ENCODE data around the gene CFAP299. TPM values are rescaled to one million over a fixed set of nuclear protein-coding genes. Genes with fewer than 3 reads are reported as not detected.

The CFAP299 gene
- total and polyA plus RNA-seq, 9 of the 15 experiments (the other 6 are each of a cell fraction or from before 2014, with no cell fraction given) = 0.09 to 3.0 (median 0.76) TPM

DNA sequence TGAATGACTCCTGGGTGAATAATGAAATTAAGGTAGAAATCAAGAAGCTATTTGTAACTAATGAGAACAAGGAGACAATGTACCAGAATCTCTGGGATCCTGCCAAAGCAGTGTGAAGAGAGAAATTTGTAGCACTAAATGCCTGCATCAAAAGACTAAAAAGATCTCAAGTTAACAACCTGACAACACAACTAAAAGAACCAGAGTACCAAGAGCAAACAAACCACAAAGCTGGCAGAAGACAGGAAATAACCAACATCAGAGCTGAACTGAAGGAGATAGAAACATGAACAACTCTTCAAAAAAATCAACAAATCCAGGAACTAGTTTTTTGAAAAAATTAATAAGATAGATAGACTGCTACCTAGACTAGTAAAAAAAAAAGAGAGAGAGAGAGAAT lies 8.4 kb downstream of the CFAP299 start:
- Histone ChIP-seq H3K4me3 (no peak overlapping the region), H3K9ac (ENCODE audit: insufficient read depth in 1 of 2, low read depth in 2 of 2, low read length in 2 of 2) (no peak overlapping the region), H3K27me3 (ENCODE audit: control insufficient read depth in 2 of 2, insufficient read depth in 2 of 2, low read length in 2 of 2) (no peaks in the 10 kb centered on the region; a peak in 1 of 5 replicates), H3K36me3 (ENCODE audit: control insufficient read depth, insufficient read depth, low read length) (no peaks in the 10 kb centered on the region), H3K9me1 (ENCODE audit: control insufficient read depth, insufficient read depth, low read length) (no peaks in the 10 kb centered on the region), H3K79me2 (ENCODE audit: control insufficient read depth, insufficient read depth, low read length) (no peaks in the 10 kb centered on the region), H3K4me1 (replicated peaks in 1 of 2; ENCODE audit: control insufficient read depth in 2 of 2, insufficient read depth in 2 of 2, low read length in 2 of 2) (no peaks in the 10 kb centered on the region), H3K9me3 (replicated peaks; ENCODE audit: control insufficient read depth, insufficient read depth, low read depth, low read length) (no peaks in the 10 kb centered on the region), H3K27ac (ENCODE audit: extremely low read depth, low read depth, low read length) (no peak overlapping the region), H3K4me2 (ENCODE audit: insufficient read depth, low read length) (no peak overlapping the region), H2AFZ (ENCODE audit: low read depth, low read length) (no peak overlapping the region), H4K20me1 (replicated peaks; ENCODE audit: control insufficient read depth, insufficient read depth, low read length) (no peaks in the 10 kb centered on the region)
- TF ChIP-seq ZNF217 (CRISPR knock-in tag; IDR thresholded peaks at IDR 0.05) = no peak
- TF ChIP-seq, protein P1, sequence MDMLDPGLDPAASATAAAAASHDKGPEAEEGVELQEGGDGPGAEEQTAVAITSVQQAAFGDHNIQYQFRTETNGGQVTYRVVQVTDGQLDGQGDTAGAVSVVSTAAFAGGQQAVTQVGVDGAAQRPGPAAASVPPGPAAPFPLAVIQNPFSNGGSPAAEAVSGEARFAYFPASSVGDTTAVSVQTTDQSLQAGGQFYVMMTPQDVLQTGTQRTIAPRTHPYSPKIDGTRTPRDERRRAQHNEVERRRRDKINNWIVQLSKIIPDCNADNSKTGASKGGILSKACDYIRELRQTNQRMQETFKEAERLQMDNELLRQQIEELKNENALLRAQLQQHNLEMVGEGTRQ (CRISPR knock-in tag; IDR thresholded peaks at IDR 0.05) = no peak
- no peak for TF ChIP-seq SREBF2 (CRISPR knock-in tag; IDR thresholded peaks at IDR 0.05)
- TF ChIP-seq ZSCAN29 (IDR thresholded peaks at IDR 0.05) = no peak
- TF ChIP-seq TAF15 (IDR thresholded peaks at IDR 0.05; ENCODE audit: low read depth, low read length) = no peak
- no peak for TF ChIP-seq PTRF (tag; IDR thresholded peaks at IDR 0.05)
- TF ChIP-seq, protein P2, sequence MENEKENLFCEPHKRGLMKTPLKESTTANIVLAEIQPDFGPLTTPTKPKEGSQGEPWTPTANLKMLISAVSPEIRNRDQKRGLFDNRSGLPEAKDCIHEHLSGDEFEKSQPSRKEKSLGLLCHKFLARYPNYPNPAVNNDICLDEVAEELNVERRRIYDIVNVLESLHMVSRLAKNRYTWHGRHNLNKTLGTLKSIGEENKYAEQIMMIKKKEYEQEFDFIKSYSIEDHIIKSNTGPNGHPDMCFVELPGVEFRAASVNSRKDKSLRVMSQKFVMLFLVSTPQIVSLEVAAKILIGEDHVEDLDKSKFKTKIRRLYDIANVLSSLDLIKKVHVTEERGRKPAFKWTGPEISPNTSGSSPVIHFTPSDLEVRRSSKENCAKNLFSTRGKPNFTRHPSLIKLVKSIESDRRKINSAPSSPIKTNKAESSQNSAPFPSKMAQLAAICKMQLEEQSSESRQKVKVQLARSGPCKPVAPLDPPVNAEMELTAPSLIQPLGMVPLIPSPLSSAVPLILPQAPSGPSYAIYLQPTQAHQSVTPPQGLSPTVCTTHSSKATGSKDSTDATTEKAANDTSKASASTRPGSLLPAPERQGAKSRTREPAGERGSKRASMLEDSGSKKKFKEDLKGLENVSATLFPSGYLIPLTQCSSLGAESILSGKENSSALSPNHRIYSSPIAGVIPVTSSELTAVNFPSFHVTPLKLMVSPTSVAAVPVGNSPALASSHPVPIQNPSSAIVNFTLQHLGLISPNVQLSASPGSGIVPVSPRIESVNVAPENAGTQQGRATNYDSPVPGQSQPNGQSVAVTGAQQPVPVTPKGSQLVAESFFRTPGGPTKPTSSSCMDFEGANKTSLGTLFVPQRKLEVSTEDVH (IDR thresholded peaks at IDR 0.05; ENCODE audit: low read depth, partially characterized antibody) = no peak
- no peak for TF ChIP-seq NCOA2 (IDR thresholded peaks at IDR 0.05; ENCODE audit: partially characterized antibody in 2 of 2)
- TF ChIP-seq MECOM (CRISPR knock-in tag; IDR thresholded peaks at IDR 0.05) = no peak
- TF ChIP-seq CC2D1A (IDR thresholded peaks at IDR 0.05) = no peak
- no peak for TF ChIP-seq KDM4B (IDR thresholded peaks at IDR 0.05; ENCODE audit: borderline replicate concordance in 2 of 2, low read depth in 1 of 2)
- TF ChIP-seq C11orf30 (IDR thresholded peaks at IDR 0.05; ENCODE audit: low read depth) = no peak
- TF ChIP-seq JUND (IDR thresholded peaks at IDR 0.05; ENCODE audit: borderline replicate concordance, low read depth, low read length) = no peak
- TF ChIP-seq JUND (tag; IDR thresholded peaks at IDR 0.05; ENCODE audit: borderline replicate concordance, low read depth, low read length) = no peak
- no peak for TF ChIP-seq CHD1 (IDR thresholded peaks at IDR 0.05; ENCODE audit: low read length)
- no peak for TF ChIP-seq HMG20B (CRISPR knock-in tag; IDR thresholded peaks at IDR 0.05)
- TF ChIP-seq SOX6 (IDR thresholded peaks at IDR 0.05) = no peak
- FAIRE-seq = no peak
- ChIA-PET POLR2A (interaction anchor here (1.6 kb wide), 1 partner anchor 9 kb away, joined by 3 read pairs; no protein-coding TSS in a partner anchor), CTCF (ENCODE audit: low intra/inter-chr PET ratio) (no interaction called here)
- intact Hi-C loops (cut with micrococcal nuclease) (no loop called here), in situ Hi-C loops (cut with MboI) (no loop called here)
- ATAC-seq = no peak
- BruUV-seq (replicated peaks) = no TSS peak
- no peak for DNase-seq (ENCODE audit: extremely low read depth in 1 of 4, low spot score in 3 of 4)

Measured in K562 (cell line).